A549 (cell line): ENCODE results near the gene EIF3B. TPM values are rescaled to one million over a fixed set of nuclear protein-coding genes. Genes with fewer than 3 reads are reported as not detected.

Experiments used
- ATAC-seq, 2 experiments: fragments of 200-7000 bp in 1 of 2; fragments of >200 bp in 1 of 2; cut with Nextera tagmentation in 1 of 2; cut with Tn5 transposase in 1 of 2; 3 replicates each; pipeline versions ENCODE4 v1.8.0 to v1.9.1; 2018 to 2020; ENCODE audit warnings: mild to moderate bottlenecking in 1 of 2, moderate library complexity in 1 of 2
- CTCF ChIA-PET: fragments of 300-600 bp; sonication (Branson Sonifier 250); formaldehyde crosslinking; extraction: SDS; loops from one replicate; lab custom pipeline; 2021; ENCODE audit warnings: antibody characterized with exemption, inconsistent platforms; lab: Yijun Ruan, JAX
- POLR2A ChIA-PET: fragments of 350-600 bp; formaldehyde crosslinking; extraction: SDS; loops from one replicate; lab custom pipeline; 2021; ENCODE audit warnings: antibody characterized with exemption, inconsistent platforms; lab: Yijun Ruan, JAX
- DNase-seq, 2 experiments: peaks; one replicate each; pipeline versions ENCODE4 v3.0.0 to v3.0.0-alpha.2; 2011 to 2016; ENCODE audit warnings: low read depth in 1 of 2, low spot score in 1 of 2
- FAIRE-seq: peaks from 2 replicates; lab custom pipeline; 2011; peaks lifted over from hg19 to GRCh38; lab: Jason Lieb, UNC
- H3K27ac ChIP-seq, 2 experiments: fragments of >200 bp; sonication (Bioruptor Twin); formaldehyde crosslinking; 3 replicates each; pipeline ENCODE4 v1.5.1; 2016 to 2017
- H3K4me1 ChIP-seq: fragments of >200 bp; sonication (Bioruptor Twin); formaldehyde crosslinking; 3 replicates; pipeline ENCODE4 v1.6.1; 2016
- H3K4me2 ChIP-seq: fragments of >200 bp; sonication (Bioruptor Twin); formaldehyde crosslinking; 3 replicates; pipeline ENCODE4 v1.6.1; 2016
- H3K4me3 ChIP-seq: fragments of >200 bp; sonication (Bioruptor Twin); formaldehyde crosslinking; 3 replicates; pipeline ENCODE4 v1.5.1; 2016
- H3K9me3 ChIP-seq: fragments of >200 bp; sonication (Bioruptor Twin); formaldehyde crosslinking; 3 replicates; pipeline ENCODE4 v1.6.1; 2016
- BCL3 ChIP-seq: fragments of >200 bp; sonication (Bioruptor Twin); formaldehyde crosslinking; IDR thresholded peaks from 3 replicates; pipeline ENCODE4 v1.6.1; 2016
- CBX2 ChIP-seq: fragments of 200-600 bp; sonication (generic); IDR thresholded peaks from 2 replicates; pipeline ENCODE4 v1.6.1; 2016; ENCODE audit warnings: low read depth, mild to moderate bottlenecking, borderline replicate concordance
- EHF ChIP-seq: fragments of 250-450 bp; sonication (Bioruptor Pico); IDR thresholded peaks from 2 replicates; pipeline ENCODE4 v1.5.0; 2020; ENCODE audit warnings: mild to moderate bottlenecking
- ELK1 ChIP-seq: fragments of 150-350 bp; IDR thresholded peaks from 2 replicates; pipeline ENCODE4 v1.6.1; 2014; ENCODE audit warnings: low read depth, mild to moderate bottlenecking, low read length
- ESRRA ChIP-seq: fragments of 150-350 bp; IDR thresholded peaks from 2 replicates; pipeline ENCODE4 v1.6.1; 2014; ENCODE audit warnings: mild to moderate bottlenecking, low read length, borderline replicate concordance
- FOSB ChIP-seq: fragments of 250-450 bp; sonication (Bioruptor Pico); IDR thresholded peaks from 2 replicates; pipeline ENCODE4 v1.5.0; 2020; ENCODE audit warnings: mild to moderate bottlenecking, moderate library complexity
- FOXS1 ChIP-seq: fragments of 250-450 bp; sonication (Bioruptor Pico); IDR thresholded peaks from 2 replicates; pipeline ENCODE4 v1.5.0; 2020; ENCODE audit warnings: mild to moderate bottlenecking, moderate library complexity
- HES2 ChIP-seq: fragments of >200 bp; sonication (Bioruptor Twin); formaldehyde crosslinking; IDR thresholded peaks from 2 replicates; pipeline ENCODE4 v1.6.1; 2016
- HMGXB4 ChIP-seq: fragments of 250-450 bp; sonication (Bioruptor Pico); IDR thresholded peaks from 2 replicates; pipeline ENCODE4 v1.5.0; 2021; ENCODE audit warnings: mild to moderate bottlenecking, moderate library complexity, borderline replicate concordance
- PHF8 ChIP-seq: fragments of 200-600 bp; sonication (generic); IDR thresholded peaks from 2 replicates; pipeline ENCODE4 v1.6.1; 2016; ENCODE audit warnings: low read depth, mild to moderate bottlenecking, antibody characterized with exemption, moderate library complexity, borderline replicate concordance
- POLR2A ChIP-seq: IDR thresholded peaks from 2 replicates; pipeline ENCODE4 v1.6.1; 2012; ENCODE audit warnings: mild to moderate bottlenecking, low read length
- POLR2AphosphoS2 ChIP-seq: conservative IDR thresholded peaks from 2 replicates; pipeline ENCODE4 v1.6.1; 2012; ENCODE audit warnings: low read length, improper control_type of control experiment, inconsistent platforms
- RCOR1 ChIP-seq: fragments of 150-350 bp; IDR thresholded peaks from 2 replicates; pipeline ENCODE4 v1.6.1; 2014; ENCODE audit warnings: antibody characterized with exemption, low read length, low read depth
- SREBF2 ChIP-seq: fragments of 450-650 bp; IDR thresholded peaks from 2 replicates; pipeline ENCODE4 v1.6.1; 2014; ENCODE audit warnings: mild to moderate bottlenecking, moderate library complexity
- TFCP2L1 ChIP-seq: fragments of 250-450 bp; sonication (Bioruptor Pico); IDR thresholded peaks from 2 replicates; pipeline ENCODE4 v1.5.0; 2021; ENCODE audit warnings: mild to moderate bottlenecking
- TP53 ChIP-seq: fragments of 250-450 bp; sonication (Bioruptor Pico); IDR thresholded peaks from 2 replicates; pipeline ENCODE4 v1.5.0; 2021; ENCODE audit warnings: mild to moderate bottlenecking, moderate library complexity
- WGBS: methylation state at CpG from one replicate; pipeline ENCODE4 v1.1.6; 2017; ENCODE audit errors: missing lambda C conversion rate; 5-methylcytosine and 5-hydroxymethylcytosine counted together
- polyA plus RNA-seq, 4 experiments: library from polyadenylated mRNA; depleted of rRNA in 3 of 4; stranded (reverse); fragments of >200 nt; fragmentation: RNase III in 1 of 4; extraction: RNeasy Plus Mini Kit Qiagen cat#74134 plus additional on column Dnase treatment in 1 of 4; gene quantifications; 2 replicates in 3 of 4; 3 replicates in 1 of 4; pipeline ENCODE4 v1.2.3, GENCODE V29; 2011 to 2017

Gene EIF3B
- polyA plus RNA-seq, 2 of the 4 experiments (the other 2 are of a cell fraction), result 207 to 219 TPM

GRCh38 chr7:2358968-2359527, 4.4 kb downstream of the EIF3B start:
- Histone ChIP-seq H3K9me3 (no peaks in the 10 kb centered on the region), H3K4me3 (no peak overlapping the region), H3K4me1 (peaks cover 21% of the 10 kb centered on the region), H3K27ac (no peak overlapping the region), H3K4me2 (no peak overlapping the region)
- ATAC-seq (no peak), DNase-seq (no peak), FAIRE-seq (no peak)
- CTCF ChIA-PET, result interaction anchor here (1.5 to 1.6 kb wide), 3 partner anchors 10 to 17 kb away, joined by 3 to 4 read pairs (median 4); no protein-coding TSS in a partner anchor
- 83% methylated on average over 8 of the region's 8 CpGs for WGBS
- no peak for TF ChIP-seq HMGXB4
- TF ChIP-seq PHF8, result no peak
- no peak for TF ChIP-seq FOXS1
- TF ChIP-seq TP53 (CRISPR knock-in tag), result no peak
- TF ChIP-seq CBX2, result no peak
- POLR2A ChIA-PET, result no interaction called here

GRCh38 chr7:2359610-2360009, 5.0 kb downstream of the EIF3B start:
- H3K27ac ChIP-seq, result no peak overlapping the region
- H3K4me2 ChIP-seq, result no peak overlapping the region
- ATAC-seq (no peak), DNase-seq (no peak), FAIRE-seq (no peak)
- H3K4me3 ChIP-seq, result no peak overlapping the region
- ChIA-PET CTCF (interaction anchor here (1.5 to 1.6 kb wide), 3 partner anchors 9 to 16 kb away, joined by 3 to 4 read pairs (median 4); no protein-coding TSS in a partner anchor), POLR2A (no interaction called here)
- WGBS, result 94% methylated on average over 11 of the region's 11 CpGs
- H3K9me3 ChIP-seq, result no peaks in the 10 kb centered on the region
- H3K4me1 ChIP-seq, result peaks cover 21% of the 10 kb centered on the region
- no peak for TF ChIP-seq POLR2A
- no peak for TF ChIP-seq SREBF2
- no peak for TF ChIP-seq FOSB (CRISPR knock-in tag)
- TF ChIP-seq TFCP2L1 (CRISPR knock-in tag), result no peak
- no peak for TF ChIP-seq ELK1
- TF ChIP-seq HES2, result no peak

- FAIRE-seq (no peak), ATAC-seq (no peak), DNase-seq (no peak)
- POLR2A ChIA-PET, result no interaction called here
- H3K4me3 ChIP-seq, result no peak overlapping the region
- CTCF ChIA-PET, result no interaction called here
- no peaks in the 10 kb centered on the region for H3K9me3 ChIP-seq
- H3K4me1 ChIP-seq, result peaks cover 21% of the 10 kb centered on the region
- H3K27ac ChIP-seq, result no peak overlapping the region
- 88% methylated on average over 6 of the region's 6 CpGs for WGBS
- TF ChIP-seq ESRRA, result no peak
- no peak for TF ChIP-seq BCL3
- no peak overlapping the region for H3K4me2 ChIP-seq
Measured at GRCh38 chr7:2360796-2361195, 6.2 kb downstream of the EIF3B start.

GRCh38 chr7:2362385-2363088, 7.9 kb downstream of the EIF3B start:
- H3K4me3 ChIP-seq, result no peak overlapping the region
- no peak for DNase-seq
- 93% methylated on average over 27 of the region's 27 CpGs for WGBS
- H3K27ac ChIP-seq, result no peak overlapping the region
- no peaks in the 10 kb centered on the region for H3K9me3 ChIP-seq
- ATAC-seq, result no peak
- ChIA-PET CTCF (interaction anchor here (0.5 to 1.3 kb wide), 3 partner anchors 8 to 147 kb away, joined by 3 read pairs; no protein-coding TSS in a partner anchor), POLR2A (interaction anchor here (1.7 kb wide), 1 partner anchor 9 kb away, joined by 5 read pairs; no protein-coding TSS in a partner anchor)
- H3K4me2 ChIP-seq, result no peak overlapping the region
- H3K4me1 ChIP-seq, result peaks cover 7% of the 10 kb centered on the region; the same call in 2 of the 3 replicates
- no peak for FAIRE-seq
- TF ChIP-seq RCOR1, result no peak
- TF ChIP-seq EHF (CRISPR knock-in tag), result no peak
- no peak for TF ChIP-seq POLR2AphosphoS2
- TF ChIP-seq TFCP2L1 (CRISPR knock-in tag), result no peak
- TF ChIP-seq BCL3, result no peak
